Measurements from ENCODE around the gene RAI1. TPM values are rescaled to one million over a fixed set of nuclear protein-coding genes. Genes with fewer than 3 reads are reported as not detected.
A peak's percentile ranks its signal among the peaks of the same experiment; 100 is the strongest.

The RAI1 gene
- total and polyA plus RNA-seq, 7 donors = 1.8 to 31.9 (median 9.3) TPM

DNA sequence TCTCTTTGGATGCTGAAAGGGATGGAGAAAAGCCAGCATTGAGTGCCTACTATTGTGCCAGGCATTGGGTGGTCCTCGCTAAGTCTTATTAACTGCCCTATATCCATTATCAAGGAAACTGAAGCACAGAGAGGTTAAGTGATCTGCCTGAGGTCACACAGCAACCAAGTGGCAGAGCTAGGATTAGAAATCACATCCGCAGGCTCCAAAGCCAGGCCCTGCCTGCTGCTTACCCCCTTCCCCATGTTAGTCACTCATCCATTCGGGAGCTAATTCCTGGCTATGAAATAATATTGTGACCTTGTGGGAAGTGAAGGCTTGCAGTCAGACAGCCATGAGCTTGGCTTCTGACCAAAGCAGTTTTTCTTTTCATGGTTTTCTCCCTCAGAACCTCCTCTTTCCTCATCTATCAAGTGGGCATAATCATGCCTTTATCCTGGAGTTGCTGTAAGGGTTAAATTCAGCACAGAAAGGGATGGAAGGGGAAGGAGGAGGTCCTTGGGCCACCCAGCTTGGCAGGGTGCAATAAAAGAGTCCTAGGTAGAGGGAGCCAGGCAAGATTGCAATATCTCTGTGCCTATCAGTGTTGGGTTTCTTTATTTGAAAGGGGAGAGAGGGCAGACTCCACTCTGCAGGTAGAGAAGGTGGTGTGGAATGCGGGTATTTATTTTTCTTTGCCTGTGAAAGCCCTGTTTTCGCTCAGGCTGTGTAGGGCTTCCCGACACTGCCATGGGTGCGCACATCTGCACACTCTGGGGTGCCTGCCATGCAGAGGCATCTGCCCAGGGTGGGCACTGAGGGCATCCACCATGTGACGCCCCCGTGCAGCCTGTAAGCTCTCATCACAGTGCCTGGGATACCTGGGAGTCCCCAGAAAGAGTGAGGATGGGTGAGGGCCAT is 11.3 kb downstream of the RAI1 start:
- H3K27me3 ChIP-seq = no peaks in the 10 kb centered on the region
- no peak overlapping the region for H3K4me3 ChIP-seq
- H3K36me3 ChIP-seq = no peaks in the 10 kb centered on the region
- WGBS, 2 donors = 56 to 71% methylated on average over 9 of the region's 9 CpGs
- H3K9me3 ChIP-seq = no peaks in the 10 kb centered on the region
- intact Hi-C loops (cut with DNase I) = no loop called here
- peaks cover 0 to 66% (median 63%) of the 10 kb centered on the region in 4 donors for H3K4me1 ChIP-seq
- TF ChIP-seq CTCF (IDR thresholded peaks at IDR 0.05) (no peak), POLR2AphosphoS5 (IDR thresholded peaks at IDR 0.05) (no peak), EP300 (IDR thresholded peaks at IDR 0.05) (no peak), POLR2A (IDR thresholded peaks at IDR 0.05) (no peak)
- peak overlapping the region; percentile 95 to 99 (median 98) for H3K27ac ChIP-seq
- no peak for DNase-seq

- peak overlapping the region; percentile 95 to 99 (median 98) for H3K27ac ChIP-seq
- H3K9me3 ChIP-seq = no peaks in the 10 kb centered on the region
- H3K4me1 ChIP-seq = peaks cover 0 to 72% (median 70%) of the 10 kb centered on the region in 4 donors
- intact Hi-C loops (cut with DNase I) = no loop called here
- no peak for DNase-seq
- H3K36me3 ChIP-seq = no peaks in the 10 kb centered on the region
- no peak for TF ChIP-seq POLR2AphosphoS5 (IDR thresholded peaks at IDR 0.05)
- no peak for TF ChIP-seq CTCF (IDR thresholded peaks at IDR 0.05)
- TF ChIP-seq EP300 (IDR thresholded peaks at IDR 0.05) = no peak
- TF ChIP-seq POLR2A (IDR thresholded peaks at IDR 0.05) = no peak
- WGBS, 2 donors = 17 to 35% methylated on average over 23 of the region's 23 CpGs
- H3K4me3 ChIP-seq = peak overlapping the region in 3 of 4 donors; percentile 60 to 70 (median 65)
- no peaks in the 10 kb centered on the region for H3K27me3 ChIP-seq
Measured at GRCh38 chr17:17693253-17694168, 12.3 kb downstream of the RAI1 start.

DNA sequence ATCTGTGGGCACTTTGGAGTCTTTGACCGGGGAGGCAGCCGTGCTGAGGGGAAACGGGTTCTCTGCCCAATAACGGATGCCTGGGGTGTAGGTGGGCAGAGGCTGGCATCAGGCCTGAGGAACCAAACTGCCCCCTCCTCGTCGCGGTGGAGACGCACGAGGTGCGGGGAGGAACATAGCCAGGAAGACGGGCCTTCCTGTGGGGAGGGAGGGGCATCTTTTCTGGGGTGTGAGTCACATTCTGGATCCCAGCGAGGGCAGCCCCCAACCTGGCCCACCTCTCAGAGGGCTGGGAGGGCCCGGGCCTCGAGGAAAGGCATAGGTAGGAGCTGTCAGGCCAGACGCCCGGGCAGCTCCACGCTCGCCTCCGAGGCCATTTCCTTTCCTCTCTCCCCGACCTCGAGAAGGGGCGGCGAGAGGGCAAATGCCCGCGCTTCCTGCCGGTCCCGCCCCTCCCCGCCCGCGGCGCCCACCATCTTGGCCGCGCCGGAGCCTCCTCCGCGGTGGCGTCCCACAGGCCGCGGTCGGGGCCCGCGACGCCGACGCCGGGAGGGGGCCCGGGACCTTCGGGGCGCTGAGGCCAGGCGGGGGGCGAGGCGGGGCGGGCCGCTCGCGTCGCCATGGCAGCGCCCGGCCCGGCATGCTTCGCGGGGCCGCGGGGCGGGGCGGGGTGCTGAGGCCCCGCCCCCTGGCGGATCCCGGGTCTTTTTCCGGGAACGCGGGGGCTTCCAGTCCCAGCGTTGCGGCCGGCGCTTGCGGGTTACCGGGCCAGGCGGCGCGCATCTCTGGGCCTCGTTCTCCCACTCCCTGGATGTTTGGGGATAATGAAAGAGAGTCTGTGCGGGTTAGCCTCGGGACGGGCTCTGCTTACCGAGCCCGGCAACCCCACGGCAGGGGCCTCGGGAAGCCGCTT is 13.2 kb downstream of the RAI1 start:
- intact Hi-C loops (cut with DNase I) = no loop called here
- TF ChIP-seq EP300 (IDR thresholded peaks at IDR 0.05) (peak in 2 of 4 donors; percentile 12 to 15), POLR2AphosphoS5 (IDR thresholded peaks at IDR 0.05) (peak; percentile 82 to 92 (median 86)), CTCF (IDR thresholded peaks at IDR 0.05) (no peak), POLR2A (IDR thresholded peaks at IDR 0.05) (peak; percentile 54 to 74)

DNA sequence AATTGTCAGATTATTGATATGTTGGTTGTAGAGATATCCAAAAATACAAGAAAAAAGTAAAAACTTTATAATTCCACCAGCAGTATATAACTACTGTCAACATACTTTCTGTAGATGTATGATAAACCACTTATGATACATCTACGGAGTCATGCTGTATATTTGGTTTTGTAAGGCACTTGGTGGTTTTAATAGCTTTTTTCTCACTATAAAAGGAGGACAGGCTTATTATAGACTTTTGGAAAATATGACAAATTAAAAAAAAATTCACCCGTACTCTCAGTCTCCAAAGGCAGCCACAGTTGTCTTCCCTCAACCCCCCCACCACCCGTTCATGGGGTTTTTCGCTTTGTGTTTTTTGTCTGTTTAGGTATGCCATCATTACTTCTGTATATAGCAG is 14.8 kb downstream of the RAI1 start:
- intact Hi-C loops (cut with DNase I) = no loop called here

More for the DNA sequence above, 13.2 kb downstream of the RAI1 start:
- Histone ChIP-seq H3K27ac (peak overlapping the region; percentile 95 to 99 (median 98)), H3K4me1 (peaks cover 0 to 81% (median 79%) of the 10 kb centered on the region in 4 donors), H3K9me3 (no peaks in the 10 kb centered on the region), H3K36me3 (no peaks in the 10 kb centered on the region), H3K27me3 (no peaks in the 10 kb centered on the region), H3K4me3 (peak overlapping the region; percentile 60 to 70 (median 64))
- WGBS, 2 donors = 1% methylated on average over 90 of the region's 90 CpGs
- peak; percentile 90 for DNase-seq

More for the DNA sequence above, 14.8 kb downstream of the RAI1 start:
- no peak for DNase-seq
- Histone ChIP-seq H3K27me3 (no peaks in the 10 kb centered on the region), H3K4me1 (peaks cover 0 to 94% (median 93%) of the 10 kb centered on the region in 4 donors), H3K27ac (peak overlapping the region; percentile 95 to 99 (median 98)), H3K36me3 (no peaks in the 10 kb centered on the region), H3K4me3 (no peak overlapping the region), H3K9me3 (no peaks in the 10 kb centered on the region)
- 79 to 89% methylated on average over 4 of the region's 4 CpGs for WGBS, 2 donors
- TF ChIP-seq POLR2A (IDR thresholded peaks at IDR 0.05) (no peak), EP300 (IDR thresholded peaks at IDR 0.05) (no peak), CTCF (IDR thresholded peaks at IDR 0.05) (no peak), POLR2AphosphoS5 (IDR thresholded peaks at IDR 0.05) (no peak)

All from sigmoid colon (tissue), 7 donors.